Kidney epithelial cell (primary cell): ENCODE data around the gene DTWD2. TPM values are rescaled to one million over a fixed set of nuclear protein-coding genes. Genes with fewer than 3 reads are reported as not detected.
"Not testable (repeated sequence)": the region's sequence is repeated elsewhere in the genome, so short reads cannot be mapped to it uniquely, and the experiment has no call there.

Source experiments
- DNase-seq: peaks from one replicate; pipeline ENCODE4 v3.0.0-alpha.2; 2010; ENCODE audit warnings: low read depth
- H3K27me3 ChIP-seq: 2 replicates; pipeline ENCODE4 v1.6.0; 2011; ENCODE audit warnings: low read length; ENCODE audit not compliant: control insufficient read depth, insufficient read depth
- H3K36me3 ChIP-seq: 2 replicates; pipeline ENCODE4 v1.5.1; 2011; ENCODE audit warnings: low read length; ENCODE audit not compliant: control insufficient read depth, insufficient read depth
- H3K4me3 ChIP-seq: 2 replicates; pipeline ENCODE4 v1.5.1; 2011; ENCODE audit warnings: low read depth, mild to moderate bottlenecking, control low read depth, low read length
- CTCF ChIP-seq: IDR thresholded peaks from 2 replicates; pipeline ENCODE4 v1.5.1; 2011; ENCODE audit warnings: mild to moderate bottlenecking, moderate library complexity, low read length, control low read depth, inconsistent platforms; ENCODE audit not compliant: insufficient read depth, poor library complexity, severe bottlenecking
- total RNA-seq: library from RNA; depleted of rRNA; stranded (reverse); fragments of >200 nt; gene quantifications from 2 replicates; pipeline ENCODE4 v1.2.3, GENCODE V29; 2015

The DTWD2 gene
- total RNA-seq, 1 donor from 2014 or later = 7.9 TPM

DNA sequence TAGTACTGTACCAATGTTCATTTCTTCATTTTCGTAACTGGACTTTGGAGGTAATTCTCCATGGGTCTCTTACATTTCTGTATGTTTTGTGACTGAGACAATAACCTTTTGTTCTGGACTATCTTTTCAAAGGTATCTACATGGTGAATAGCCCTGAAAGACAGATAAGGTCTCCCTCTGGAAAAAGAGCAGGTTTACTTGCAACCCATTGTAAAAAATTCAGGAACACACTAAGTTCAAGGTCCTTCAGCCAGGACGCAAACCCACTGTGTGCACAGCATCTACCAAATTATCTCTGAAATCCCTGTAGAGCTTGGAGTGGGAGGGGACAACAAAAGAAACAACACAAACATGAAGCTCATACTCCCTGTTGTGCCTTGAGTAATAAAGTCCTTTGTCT is 8.3 kb downstream of the DTWD2 start:
- H3K27me3 ChIP-seq = no peaks in the 10 kb centered on the region
- no peak overlapping the region for H3K4me3 ChIP-seq
- no peaks in the 10 kb centered on the region for H3K36me3 ChIP-seq
- no peak for DNase-seq
- no peak for TF ChIP-seq CTCF

DNA sequence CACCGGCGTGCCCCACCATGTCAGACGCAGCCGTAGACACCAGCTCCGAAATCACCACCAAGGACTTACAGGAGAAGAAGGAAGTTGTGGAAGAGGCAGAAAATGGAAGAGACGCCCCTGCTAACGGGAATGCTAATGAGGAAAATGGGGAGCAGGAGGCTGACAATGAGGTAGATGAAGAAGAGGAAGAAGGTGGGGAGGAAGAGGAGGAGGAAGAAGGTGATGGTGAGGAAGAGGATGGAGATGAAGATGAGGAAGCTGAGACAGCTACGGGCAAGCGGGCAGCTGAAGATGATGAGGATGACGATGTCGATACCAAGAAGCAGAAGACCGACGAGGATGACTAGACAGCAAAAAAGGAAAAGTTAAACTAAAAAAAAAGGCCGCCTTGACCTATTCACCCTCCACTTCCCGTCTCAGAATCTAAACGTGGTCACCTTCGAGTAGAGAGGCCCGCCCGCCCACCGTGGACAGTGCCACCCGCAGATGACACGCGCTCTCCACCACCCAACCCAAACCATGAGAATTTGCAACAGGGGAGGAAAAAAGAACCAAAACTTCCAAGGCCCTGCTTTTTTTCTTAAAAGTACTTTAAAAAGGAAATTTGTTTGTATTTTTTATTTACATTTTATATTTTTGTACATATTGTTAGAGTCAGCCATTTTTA is 14.4 kb downstream of the DTWD2 start:
- H3K4me3 ChIP-seq, DNase-seq, H3K27me3 ChIP-seq, H3K36me3 ChIP-seq: not testable (repeated sequence)

- Histone ChIP-seq H3K27me3 (no peaks in the 10 kb centered on the region), H3K36me3 (no peaks in the 10 kb centered on the region), H3K4me3 (no peak overlapping the region)
- no peak for TF ChIP-seq CTCF
- no peak for DNase-seq
Measured at GRCh38 chr5:118968925-118969375, 19.4 kb downstream of the DTWD2 start.

DNA sequence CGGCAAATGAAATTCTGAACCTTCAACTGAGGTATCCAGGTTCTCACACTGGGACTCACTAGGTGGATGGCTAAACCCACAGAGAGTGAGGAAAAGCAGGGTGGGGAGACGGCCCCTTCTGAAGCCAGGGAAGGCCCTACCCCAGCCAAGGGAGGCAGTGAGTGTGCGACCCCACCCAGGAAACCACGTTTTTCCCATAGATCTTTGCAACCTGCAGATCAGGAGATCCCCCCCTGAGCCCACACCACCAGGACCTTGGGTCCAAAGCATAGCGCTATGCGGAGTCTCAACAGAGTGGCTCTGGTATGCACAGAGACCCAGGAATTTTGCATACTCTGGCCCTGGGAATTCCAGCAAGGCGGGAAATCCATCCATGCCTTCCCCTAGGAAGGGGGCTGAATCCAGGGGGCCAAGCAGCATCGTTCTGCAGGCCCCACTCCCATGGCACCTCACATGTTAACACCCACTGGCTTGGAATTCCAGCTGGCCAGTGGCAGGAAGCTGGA is 19.9 kb downstream of the DTWD2 start:
- no peaks in the 10 kb centered on the region for H3K27me3 ChIP-seq
- DNase-seq = no peak
- no peaks in the 10 kb centered on the region for H3K36me3 ChIP-seq
- TF ChIP-seq CTCF = no peak
- no peak overlapping the region for H3K4me3 ChIP-seq

DNA sequence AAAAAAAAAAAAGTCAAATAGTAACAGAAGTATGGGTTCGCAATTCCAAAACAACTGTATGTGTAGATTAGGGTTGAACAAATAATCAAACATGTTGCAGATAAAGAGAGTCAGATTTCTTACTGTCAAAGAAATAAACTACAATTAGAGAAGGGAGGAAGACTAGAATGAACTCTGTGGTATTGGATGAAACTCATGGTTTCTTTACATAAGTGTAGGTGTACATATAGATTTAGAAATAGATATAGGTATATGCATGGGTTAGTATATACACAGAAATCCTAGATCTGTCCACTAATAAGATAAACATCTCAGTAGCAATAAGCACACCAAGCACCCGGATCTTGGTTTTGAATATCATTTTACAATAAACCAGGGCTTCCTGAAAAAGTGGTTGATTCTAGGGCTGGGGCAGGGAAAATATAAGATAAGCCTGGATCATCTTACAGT is 21.3 kb downstream of the DTWD2 start:
- no peak for TF ChIP-seq CTCF
- Histone ChIP-seq H3K36me3 (no peaks in the 10 kb centered on the region), H3K4me3 (no peak overlapping the region), H3K27me3 (no peaks in the 10 kb centered on the region)
- DNase-seq = no peak

DNA sequence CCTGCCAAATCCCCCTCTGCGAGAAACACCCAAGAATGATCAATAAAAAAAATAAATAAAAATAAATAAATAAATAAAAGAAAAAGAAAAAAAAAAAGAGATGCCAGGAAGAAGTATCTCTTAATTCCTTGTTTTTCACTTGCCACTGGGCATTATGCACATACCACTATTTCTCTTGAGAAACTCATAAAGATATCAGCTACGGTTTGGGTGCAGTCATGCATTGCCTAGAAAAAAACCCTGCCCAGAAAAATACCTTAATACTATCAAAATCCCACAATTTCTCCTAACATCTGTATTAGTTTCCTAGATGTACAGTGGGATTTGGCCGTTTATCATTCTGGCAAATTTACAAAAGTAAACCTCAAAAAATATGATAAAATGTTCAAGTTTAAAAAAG is 22.5 kb downstream of the DTWD2 start:
- Histone ChIP-seq H3K36me3 (no peaks in the 10 kb centered on the region), H3K4me3 (no peak overlapping the region), H3K27me3 (no peaks in the 10 kb centered on the region)
- DNase-seq = no peak
- no peak for TF ChIP-seq CTCF

DNA sequence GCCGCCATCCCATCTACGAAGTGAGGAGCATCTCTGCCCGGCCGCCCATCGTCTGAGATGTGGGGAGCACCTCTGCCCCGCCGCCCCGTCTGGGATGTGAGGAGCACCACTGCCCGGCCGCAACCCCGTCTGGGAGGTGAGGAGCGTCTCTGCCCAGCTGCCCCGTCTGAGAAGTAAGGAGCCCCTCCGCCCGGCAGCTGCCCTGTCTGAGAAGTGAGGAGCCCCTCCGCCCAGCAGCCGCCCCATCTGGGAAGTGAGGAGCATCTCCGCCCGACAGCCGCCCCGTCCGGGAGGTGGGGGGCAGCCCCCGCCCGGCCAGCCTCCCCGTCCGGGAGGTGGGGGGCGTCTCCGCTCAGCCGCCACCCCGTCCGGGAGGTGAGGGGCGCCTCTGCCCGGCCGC is 23.4 kb downstream of the DTWD2 start:
- not testable (repeated sequence) for DNase-seq, H3K4me3 ChIP-seq, H3K36me3 ChIP-seq, H3K27me3 ChIP-seq

- H3K4me3 ChIP-seq = not testable (repeated sequence)
Measured at GRCh38 chr5:118964388-118964787, 24.0 kb downstream of the DTWD2 start.

More at GRCh38 chr5:118964388-118964787, 24.0 kb downstream of the DTWD2 start:
- not testable (repeated sequence) for H3K27me3 ChIP-seq, H3K36me3 ChIP-seq, DNase-seq
